ENCODE measurements around the gene CYTH3. TPM values are rescaled to one million over a fixed set of nuclear protein-coding genes. Genes with fewer than 3 reads are reported as not detected.
"Not testable (repeated sequence)": the region's sequence is repeated elsewhere in the genome, so short reads cannot be mapped to it uniquely, and the experiment has no call there.

CYTH3 gene
- total RNA-seq, 1 donor from 2014 or later = 17.2 TPM

GRCh38 chr7:6310271-6310993, 38.0 kb upstream of the CYTH3 start:
- no peaks in the 10 kb centered on the region for H3K36me3 Mint-ChIP-seq (ENCODE audit: insufficient read depth)
- no peaks in the 10 kb centered on the region for H3K9me3 Mint-ChIP-seq (ENCODE audit: low read depth)
- no peak for TF ChIP-seq CTCF (IDR thresholded peaks at IDR 0.05; ENCODE audit: unreplicated experiment)
- H3K27ac Mint-ChIP-seq = no peak overlapping the region
- H3K27me3 Mint-ChIP-seq = no peaks in the 10 kb centered on the region
- H3K4me3 Mint-ChIP-seq (ENCODE audit: low read depth) = no peak overlapping the region
- H3K4me1 Mint-ChIP-seq (ENCODE audit: low read depth) = peaks cover 2% of the 10 kb centered on the region
- DNase-seq (ENCODE audit: low spot score, unreplicated experiment) = no peak

GRCh38 chr7:6307762-6308161, 35.3 kb upstream of the CYTH3 start:
- DNase-seq (ENCODE audit: low spot score, unreplicated experiment) = no peak
- Mint-ChIP-seq H3K36me3 (ENCODE audit: insufficient read depth) (no peaks in the 10 kb centered on the region), H3K9me3 (ENCODE audit: low read depth) (no peaks in the 10 kb centered on the region), H3K4me3 (ENCODE audit: low read depth) (no peak overlapping the region), H3K4me1 (ENCODE audit: low read depth) (peaks cover 2% of the 10 kb centered on the region), H3K27ac (no peak overlapping the region), H3K27me3 (no peaks in the 10 kb centered on the region)
- no peak for TF ChIP-seq CTCF (IDR thresholded peaks at IDR 0.05; ENCODE audit: unreplicated experiment)

GRCh38 chr7:6306471-6306870, 34.0 kb upstream of the CYTH3 start:
- Mint-ChIP-seq H3K27ac (no peak overlapping the region), H3K27me3 (no peaks in the 10 kb centered on the region), H3K4me1 (ENCODE audit: low read depth) (peaks cover 2% of the 10 kb centered on the region), H3K4me3 (ENCODE audit: low read depth) (no peak overlapping the region), H3K9me3 (ENCODE audit: low read depth) (no peaks in the 10 kb centered on the region), H3K36me3 (ENCODE audit: insufficient read depth) (no peaks in the 10 kb centered on the region)
- DNase-seq (ENCODE audit: low spot score, unreplicated experiment) = no peak
- no peak for TF ChIP-seq CTCF (IDR thresholded peaks at IDR 0.05; ENCODE audit: unreplicated experiment)

- DNase-seq (ENCODE audit: low spot score, unreplicated experiment) = no peak
- H3K4me3 Mint-ChIP-seq (ENCODE audit: low read depth) = no peak overlapping the region
- no peak for TF ChIP-seq CTCF (IDR thresholded peaks at IDR 0.05; ENCODE audit: unreplicated experiment)
- H3K27ac Mint-ChIP-seq = no peak overlapping the region
- peaks cover 2% of the 10 kb centered on the region for H3K4me1 Mint-ChIP-seq (ENCODE audit: low read depth)
- no peaks in the 10 kb centered on the region for H3K9me3 Mint-ChIP-seq (ENCODE audit: low read depth)
- no peaks in the 10 kb centered on the region for H3K27me3 Mint-ChIP-seq
- H3K36me3 Mint-ChIP-seq (ENCODE audit: insufficient read depth) = no peaks in the 10 kb centered on the region
These were observed 32.9 kb upstream of the CYTH3 start for GRCh38 chr7:6305330-6305729.

GRCh38 chr7:6301446-6301845, 29.0 kb upstream of the CYTH3 start:
- not testable (repeated sequence) for H3K27ac Mint-ChIP-seq; H3K9me3 Mint-ChIP-seq (ENCODE audit: low read depth); DNase-seq (ENCODE audit: low spot score, unreplicated experiment); H3K4me3 Mint-ChIP-seq (ENCODE audit: low read depth); H3K4me1 Mint-ChIP-seq (ENCODE audit: low read depth); H3K36me3 Mint-ChIP-seq (ENCODE audit: insufficient read depth); H3K27me3 Mint-ChIP-seq

- Mint-ChIP-seq H3K4me1 (ENCODE audit: low read depth) (peaks cover 2% of the 10 kb centered on the region), H3K27me3 (no peaks in the 10 kb centered on the region), H3K4me3 (ENCODE audit: low read depth) (no peak overlapping the region), H3K27ac (no peak overlapping the region), H3K9me3 (ENCODE audit: low read depth) (no peaks in the 10 kb centered on the region), H3K36me3 (ENCODE audit: insufficient read depth) (no peaks in the 10 kb centered on the region)
- no peak for TF ChIP-seq CTCF (IDR thresholded peaks at IDR 0.05; ENCODE audit: unreplicated experiment)
- no peak for DNase-seq (ENCODE audit: low spot score, unreplicated experiment)
These were observed 27.4 kb upstream of the CYTH3 start for GRCh38 chr7:6299774-6300173.
